Pulmonary artery endothelial cell (primary cell): ENCODE data around the gene IL9R. TPM values are rescaled to one million over a fixed set of nuclear protein-coding genes. Genes with fewer than 3 reads are reported as not detected.
"Not testable (repeated sequence)": the region's sequence is repeated elsewhere in the genome, so short reads cannot be mapped to it uniquely, and the experiment has no call there.

Source experiments
- DNase-seq: peaks from one replicate; pipeline ENCODE4 v3.0.0-alpha.2; 2011; ENCODE audit warnings: low read depth, low spot score
- total RNA-seq: library from RNA; depleted of rRNA; stranded (reverse); fragments of >200 nt; gene quantifications from 2 replicates; pipeline ENCODE4 v1.2.3, GENCODE V29; 2014

The IL9R gene
- total RNA-seq, 1 donor from 2014 or later: 0.07 TPM

DNA sequence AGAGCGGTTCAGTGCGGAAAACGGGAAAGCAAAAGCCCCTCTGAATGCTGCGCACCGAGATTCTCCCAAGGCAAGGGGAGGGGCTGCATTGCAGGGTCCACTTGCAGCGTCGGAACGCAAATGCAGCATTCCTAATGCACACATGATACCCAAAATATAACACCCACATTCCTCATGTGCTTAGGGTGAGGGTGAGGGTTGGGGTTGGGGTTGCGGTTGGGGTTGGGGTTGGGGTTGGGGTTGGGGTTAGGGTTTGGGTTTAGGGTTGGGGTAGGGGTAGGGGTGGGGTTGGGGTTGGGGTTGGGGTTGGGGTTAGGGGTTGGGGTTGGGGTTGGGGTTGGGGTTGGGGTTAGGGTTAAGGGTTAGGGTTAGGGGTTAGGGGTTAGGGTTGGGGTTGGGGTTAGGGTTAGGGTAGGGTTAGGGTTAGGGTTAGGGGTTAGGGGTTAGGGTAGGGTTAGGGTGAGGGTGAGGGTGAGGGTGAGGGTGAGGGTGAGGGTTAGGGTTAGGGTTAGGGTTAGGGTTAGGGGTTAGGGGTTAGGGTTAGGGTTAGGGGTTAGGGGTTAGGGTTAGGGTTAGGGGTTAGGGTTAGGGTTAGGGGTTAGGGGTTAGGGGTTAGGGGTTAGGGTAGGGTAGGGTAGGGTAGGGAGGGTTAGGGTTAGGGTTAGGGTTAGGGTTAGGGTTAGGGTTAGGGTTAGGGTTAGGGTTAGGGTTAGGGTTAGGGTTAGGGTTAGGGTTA lies 32.4 kb downstream of the IL9R start:
- DNase-seq: not testable (repeated sequence)

DNA sequence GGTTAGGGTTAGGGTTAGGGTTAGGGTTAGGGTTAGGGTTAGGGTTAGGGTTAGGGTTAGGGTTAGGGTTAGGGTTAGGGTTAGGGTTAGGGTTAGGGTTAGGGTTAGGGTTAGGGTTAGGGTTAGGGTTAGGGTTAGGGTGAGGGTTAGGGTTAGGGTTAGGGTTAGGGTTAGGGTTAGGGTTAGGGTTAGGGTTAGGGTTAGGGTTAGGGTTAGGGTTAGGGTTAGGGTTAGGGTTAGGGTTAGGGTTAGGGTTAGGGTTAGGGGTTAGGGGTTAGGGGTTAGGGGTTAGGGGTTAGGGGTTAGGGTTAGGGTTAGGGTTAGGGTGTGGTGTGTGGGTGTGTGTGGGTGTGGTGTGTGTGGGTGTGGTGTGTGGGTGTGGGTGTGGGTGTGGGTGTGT lies 33.0 kb downstream of the IL9R start:
- DNase-seq: not testable (repeated sequence)

Other genes starting within 250 kb of the IL9R start
- 45.2 and 46.3 TPM in 2 replicates for gene VAMP7, start 116.4 kb upstream of the IL9R start, total RNA-seq